ENCODE data around the gene TBX15.

TBX15 gene

DNA sequence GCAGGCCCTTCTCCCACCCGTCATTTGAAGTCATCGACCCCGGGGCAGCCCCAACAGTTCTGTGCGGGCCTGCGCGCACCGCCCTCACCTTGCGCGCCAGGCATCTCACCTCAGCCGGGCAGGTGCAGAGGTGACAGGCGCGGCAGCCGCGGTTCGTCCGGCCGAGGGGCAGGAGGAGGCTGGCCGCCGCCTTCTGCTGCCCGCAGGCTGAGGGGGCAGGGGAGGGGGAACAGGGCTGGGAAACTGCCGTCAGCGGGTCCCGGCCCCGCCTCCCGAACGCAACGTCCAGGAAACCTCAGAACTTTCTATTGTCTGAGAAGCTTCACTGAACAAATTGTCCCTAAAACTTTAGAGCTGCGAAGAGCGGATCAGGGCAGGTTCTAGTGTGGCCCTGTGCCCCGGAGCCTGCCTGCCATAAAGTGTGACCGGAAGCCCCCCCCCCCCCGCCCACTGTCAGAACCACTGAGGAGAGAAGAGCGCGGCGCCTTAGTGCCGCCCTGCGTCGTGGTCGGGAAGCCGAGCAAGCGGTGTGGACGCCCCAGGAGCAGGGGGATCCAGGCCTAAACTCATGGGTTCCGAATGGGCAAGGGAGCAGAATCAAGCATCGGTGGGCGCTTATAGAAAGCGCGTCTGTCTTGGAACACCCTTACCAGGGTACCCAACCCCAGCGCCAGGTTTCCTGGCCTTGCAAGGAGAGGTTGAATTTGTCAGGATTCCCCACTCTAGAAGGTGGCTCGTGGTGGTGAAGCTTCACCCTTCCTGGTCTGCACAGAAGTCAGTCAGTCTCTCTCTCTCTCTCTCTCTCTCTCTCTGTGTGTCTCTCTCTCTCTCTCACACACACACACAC is 13.3 kb upstream of the TBX15 start:
- DNase-seq, result no peak

DNA sequence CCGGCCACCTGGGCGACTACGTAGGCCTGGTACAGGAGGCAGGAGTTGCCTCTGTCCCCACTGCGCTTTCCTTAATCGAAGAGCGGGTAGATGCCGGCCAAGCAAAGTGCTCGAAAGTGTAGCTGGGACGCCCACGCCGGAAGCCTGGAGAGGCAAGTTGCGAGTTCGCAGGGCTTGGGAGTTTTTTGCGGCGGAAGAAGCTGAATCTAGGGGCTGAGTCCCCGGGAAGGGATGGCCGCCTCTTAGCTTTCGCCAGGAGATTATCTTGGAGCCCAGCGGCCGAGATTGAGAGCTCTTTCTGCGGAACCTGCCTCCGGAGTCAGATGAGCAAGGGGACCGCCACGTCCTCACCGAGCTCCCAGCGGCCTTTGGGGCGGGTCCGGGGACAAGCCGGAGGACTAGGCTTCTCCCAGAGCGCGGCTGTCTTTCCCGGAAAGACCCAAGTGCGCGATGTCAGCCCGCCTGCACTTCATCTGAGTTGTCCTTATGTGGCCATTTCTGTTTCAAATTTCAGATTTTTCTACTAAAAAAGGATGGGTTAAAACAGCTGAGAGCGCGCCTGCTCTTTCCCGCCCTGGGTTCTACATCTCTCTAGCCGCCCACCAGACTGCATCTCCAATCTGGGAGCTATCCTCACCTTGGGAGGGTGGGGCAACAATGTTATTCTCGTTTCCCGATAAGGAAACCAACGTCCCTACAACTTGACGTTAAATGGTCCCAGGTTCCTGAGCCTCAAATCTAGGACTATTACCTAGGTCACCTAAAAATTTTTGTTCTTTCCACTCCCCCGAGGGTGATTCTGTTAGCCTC is 12.4 kb upstream of the TBX15 start:
- no peak for DNase-seq

DNA sequence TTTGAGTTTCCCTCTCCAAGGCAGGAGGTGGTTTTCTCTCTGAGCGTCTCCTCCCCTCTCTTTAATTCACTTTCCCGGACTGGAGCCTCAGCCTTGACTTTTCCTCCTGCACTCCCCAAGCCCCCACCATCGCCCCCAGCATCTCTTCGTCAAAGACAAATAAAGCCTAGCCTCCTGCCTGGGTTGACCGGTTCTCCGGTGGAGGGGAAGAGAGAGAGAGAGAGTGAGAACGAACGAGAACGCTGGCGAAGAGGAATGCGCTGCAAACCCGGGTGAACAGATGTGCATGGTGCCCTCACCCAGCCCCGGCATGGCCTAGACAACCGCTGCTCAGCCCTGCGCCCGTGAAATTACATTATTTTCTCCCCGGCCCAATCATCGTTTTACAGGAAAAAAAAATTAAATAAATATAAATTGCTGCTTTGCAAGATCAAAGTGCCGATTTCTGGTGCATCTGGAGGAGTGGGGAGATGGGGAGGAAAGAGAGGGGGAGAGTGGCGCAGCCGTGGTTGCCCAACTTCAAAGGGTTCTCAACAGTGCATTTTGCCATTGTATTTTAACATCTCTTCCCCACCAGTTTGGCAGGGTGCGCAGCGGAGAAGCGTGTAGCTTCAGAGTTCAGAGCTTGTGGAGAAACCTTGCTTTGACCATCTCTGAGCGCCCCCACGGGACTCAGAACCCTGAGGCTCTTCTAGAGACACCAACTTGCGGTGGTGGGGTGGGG is 11.4 kb upstream of the TBX15 start:
- no peak for DNase-seq

DNA sequence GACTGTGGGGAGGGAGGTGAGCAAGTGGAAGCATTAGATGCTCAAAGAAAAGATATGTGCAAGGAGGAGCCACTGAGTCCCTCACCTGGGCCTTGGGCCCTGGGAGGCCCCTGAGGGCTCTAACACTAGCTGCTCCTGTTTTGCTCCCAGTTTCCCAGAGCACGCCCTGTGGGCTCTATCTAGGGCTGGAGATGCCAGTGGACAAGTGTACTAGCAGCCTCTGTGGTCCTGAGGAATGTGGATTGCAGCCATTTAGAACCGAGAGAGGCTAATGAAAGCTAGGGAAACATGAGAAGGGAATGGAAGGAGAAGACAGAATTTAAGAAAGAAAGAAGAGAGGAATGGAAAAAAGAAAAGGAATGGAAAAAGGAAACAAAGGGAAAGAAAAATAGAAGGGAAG is 10.0 kb upstream of the TBX15 start:
- no peak for DNase-seq

DNA sequence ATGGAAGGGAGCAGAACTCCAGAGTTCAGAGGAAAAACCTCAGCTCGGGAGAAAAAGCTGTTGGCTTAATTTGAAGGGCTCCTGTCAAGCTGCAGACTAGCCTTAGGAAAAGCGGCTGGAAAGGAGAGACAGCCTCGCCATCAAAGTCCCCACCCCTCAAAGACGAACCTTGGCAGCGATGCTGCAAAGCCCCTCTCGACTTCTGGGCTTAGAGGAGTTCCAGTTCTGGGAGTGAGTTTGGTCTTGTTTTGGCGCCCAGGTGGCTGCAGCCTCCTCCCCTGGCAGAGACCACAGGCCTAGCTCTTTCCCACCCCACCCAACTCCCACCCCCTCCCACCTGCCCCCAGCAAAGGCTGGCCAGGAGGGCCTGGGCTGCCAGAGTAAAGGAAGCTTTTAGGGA is 9.1 kb upstream of the TBX15 start:
- no peak for DNase-seq

DNA sequence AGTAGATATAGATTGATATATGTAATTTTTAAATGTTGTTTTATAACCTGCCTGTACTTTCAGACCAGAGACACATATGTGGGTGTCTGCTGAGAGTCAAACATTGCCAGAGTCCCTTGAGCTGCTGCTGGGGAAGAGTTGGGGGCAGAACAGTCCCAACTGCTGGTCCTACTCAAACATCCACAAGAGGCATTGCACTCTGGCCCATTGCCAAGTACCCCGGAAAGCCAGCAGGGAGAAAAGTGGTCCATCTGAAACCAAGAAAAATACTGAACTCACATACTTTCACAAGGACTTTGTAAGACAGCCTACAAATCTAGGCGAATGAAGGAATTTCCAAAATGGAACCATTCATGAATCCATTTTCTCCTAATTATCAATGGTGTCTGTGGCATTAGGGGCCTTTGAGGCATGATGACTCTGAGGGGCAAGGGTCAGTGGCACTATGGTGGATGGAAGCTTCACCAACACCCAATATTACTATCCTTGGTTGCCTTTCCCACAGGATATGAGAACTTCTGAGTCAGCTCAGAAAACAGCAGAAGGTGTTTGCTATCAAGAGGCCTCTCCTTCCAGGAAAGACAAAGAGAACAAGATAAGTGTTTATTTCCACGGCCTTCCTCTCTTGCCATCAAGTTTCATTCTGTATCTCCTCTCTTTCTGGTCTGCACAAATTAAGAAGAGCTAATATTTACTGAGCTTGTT is 7.3 kb upstream of the TBX15 start:
- no peak for DNase-seq

DNA sequence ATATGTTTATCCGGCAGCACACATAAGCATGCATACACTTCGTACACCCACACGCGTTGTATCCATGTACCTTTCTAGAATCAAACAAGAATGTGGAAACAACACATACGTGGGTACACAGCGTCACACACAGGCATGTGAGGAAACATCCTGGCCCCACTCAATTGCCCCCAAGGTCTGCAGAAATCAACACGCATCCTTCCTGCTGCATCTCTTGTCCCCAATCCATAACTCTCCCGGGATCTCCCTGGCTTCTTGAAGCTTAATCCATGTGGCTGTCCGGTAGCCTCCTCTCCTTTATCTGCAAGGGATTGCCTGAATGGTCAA is 5.5 kb upstream of the TBX15 start:
- no peak for DNase-seq

DNA sequence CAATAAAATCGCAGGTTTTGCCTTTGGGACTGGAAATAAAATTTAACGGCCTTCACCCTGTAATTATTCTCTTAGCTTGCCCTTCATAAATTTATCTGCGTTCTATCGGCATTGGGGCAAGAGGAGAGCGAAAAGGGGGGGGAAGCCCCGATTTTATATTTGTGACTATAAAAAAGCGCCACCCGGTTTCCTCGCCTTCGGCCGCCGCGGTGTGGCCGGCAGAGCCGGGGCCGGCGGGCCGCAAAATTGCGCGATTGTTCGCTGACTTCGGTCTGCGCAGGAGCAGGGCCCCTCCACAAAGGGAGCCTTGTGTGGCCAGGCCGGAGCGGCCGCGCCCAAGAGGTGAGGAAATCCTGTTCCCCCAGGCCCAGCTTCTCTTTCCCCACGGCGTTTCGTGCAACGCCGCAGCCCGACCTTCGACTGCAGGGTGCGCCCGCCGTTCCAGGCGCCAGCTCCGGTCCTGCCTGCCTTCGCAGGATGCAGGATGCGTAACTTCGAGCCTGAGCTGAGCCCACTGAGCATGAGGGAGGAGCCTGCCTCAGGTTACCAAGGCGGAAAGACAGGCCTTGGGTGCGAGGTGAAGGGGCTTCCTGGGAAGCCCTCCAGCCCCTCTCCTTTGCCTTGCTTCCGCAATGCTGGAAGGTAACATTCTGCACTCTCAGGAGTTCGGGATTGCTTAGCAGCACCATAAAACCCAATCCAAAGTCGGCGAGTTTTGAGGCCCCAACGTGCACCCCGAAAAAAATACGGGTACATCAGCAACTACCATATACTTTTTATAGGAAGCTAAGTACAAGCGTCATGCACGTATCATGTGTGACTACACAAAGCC is 4.9 kb upstream of the TBX15 start:
- no peak for DNase-seq

DNA sequence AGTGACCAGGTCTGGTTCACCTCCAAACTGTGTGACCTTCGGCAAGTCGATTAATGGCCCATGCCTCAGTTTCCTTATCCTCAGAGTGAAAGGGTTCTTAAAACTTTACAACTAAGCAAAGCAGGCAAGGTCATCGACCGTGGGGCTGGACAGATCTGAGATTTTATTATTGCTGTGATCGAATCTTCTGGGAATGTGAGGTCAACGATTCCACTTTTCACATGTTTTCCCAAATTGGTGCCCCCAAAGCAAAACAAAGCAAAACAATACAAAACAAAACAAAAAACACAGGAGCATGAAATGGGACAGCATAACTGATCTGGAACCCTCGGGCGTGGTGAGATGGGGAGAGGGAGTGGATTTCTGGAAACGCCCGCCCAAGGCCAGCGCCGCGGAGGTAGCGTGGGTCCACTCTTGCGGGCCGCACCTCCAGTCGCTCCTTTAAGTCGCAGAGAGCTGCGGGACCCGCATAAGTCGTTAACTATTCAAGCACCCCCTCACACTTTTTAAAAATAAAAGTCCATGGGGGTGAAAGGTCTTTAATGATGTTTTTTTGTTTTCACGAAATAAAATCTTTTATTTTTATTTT is 4.2 kb upstream of the TBX15 start:
- DNase-seq, result no peak

DNA sequence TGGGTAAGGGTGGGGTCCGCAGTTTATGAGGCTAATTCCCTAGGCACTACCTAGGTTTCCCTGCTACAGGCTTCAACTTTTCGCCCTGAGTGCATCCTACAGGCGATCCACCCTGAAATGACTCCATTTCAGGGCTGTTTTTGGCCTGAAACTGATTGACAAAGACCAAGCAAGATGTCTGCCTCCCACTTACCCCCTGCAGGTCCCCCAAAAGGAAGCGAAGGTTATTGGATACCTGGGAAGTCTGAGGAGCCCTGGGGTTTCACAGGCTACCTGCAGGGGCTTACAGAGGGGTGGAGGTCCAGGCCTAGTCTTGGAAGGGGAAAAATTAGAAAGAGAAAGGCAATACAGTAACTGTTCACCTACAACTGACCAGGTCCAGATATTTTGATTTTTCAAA is 3.3 kb upstream of the TBX15 start:
- DNase-seq, result no peak

DNA sequence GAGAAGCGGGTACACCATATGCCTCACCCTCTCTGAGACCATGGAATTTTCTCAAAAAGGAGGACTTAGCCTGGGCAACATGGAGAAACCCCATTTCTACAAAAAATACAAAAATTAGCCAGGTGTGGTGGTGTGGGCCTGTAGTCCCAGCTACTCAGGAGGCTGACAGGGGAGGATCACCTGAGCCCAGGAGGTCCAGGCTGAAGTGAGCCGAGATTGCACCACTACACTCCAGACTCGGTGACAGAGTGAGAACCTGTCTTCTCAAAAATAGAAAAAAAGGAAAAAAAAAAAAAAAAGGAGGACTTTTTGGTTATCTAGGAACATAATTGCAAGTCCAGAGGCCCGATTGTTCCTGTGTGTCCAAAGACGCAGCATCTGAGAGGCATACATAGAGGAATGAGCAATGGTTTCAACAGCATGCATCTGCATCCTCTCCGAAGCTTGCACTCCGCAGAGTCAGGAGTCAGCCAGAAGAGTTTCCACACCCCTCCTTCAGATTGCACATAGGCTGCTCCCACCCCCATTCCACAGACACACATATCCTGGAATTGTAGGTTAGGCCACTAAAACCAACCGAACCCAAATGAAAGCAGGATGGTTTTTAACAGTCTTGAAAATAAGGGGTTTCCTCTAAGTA is 2.5 kb upstream of the TBX15 start:
- no peak for DNase-seq

DNA sequence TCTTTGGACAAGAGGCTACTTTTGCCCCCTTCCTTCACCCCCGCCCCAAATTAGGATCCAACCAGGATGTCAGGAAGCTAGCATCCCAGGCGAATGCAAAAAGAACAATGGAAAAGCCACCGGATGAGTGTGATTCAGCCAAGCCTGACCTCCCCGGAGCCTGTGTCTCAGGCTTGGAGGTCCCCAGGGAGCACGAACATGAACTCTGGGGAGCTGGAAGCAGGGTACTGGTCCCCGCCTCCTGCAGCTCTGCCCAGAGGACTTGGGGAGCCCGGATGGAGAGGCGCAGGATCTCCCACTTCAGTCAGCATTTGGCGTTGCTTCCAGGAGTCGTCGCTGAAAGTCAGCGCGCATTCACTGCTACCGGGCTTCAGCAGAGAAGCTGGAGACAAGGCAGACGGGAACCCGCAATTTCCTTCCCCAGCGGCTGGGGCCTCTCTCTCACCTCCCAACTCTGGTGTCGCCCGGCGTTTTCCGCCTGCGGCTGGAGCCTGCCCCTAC is 1.8 kb upstream of the TBX15 start:
- no peak for DNase-seq

DNA sequence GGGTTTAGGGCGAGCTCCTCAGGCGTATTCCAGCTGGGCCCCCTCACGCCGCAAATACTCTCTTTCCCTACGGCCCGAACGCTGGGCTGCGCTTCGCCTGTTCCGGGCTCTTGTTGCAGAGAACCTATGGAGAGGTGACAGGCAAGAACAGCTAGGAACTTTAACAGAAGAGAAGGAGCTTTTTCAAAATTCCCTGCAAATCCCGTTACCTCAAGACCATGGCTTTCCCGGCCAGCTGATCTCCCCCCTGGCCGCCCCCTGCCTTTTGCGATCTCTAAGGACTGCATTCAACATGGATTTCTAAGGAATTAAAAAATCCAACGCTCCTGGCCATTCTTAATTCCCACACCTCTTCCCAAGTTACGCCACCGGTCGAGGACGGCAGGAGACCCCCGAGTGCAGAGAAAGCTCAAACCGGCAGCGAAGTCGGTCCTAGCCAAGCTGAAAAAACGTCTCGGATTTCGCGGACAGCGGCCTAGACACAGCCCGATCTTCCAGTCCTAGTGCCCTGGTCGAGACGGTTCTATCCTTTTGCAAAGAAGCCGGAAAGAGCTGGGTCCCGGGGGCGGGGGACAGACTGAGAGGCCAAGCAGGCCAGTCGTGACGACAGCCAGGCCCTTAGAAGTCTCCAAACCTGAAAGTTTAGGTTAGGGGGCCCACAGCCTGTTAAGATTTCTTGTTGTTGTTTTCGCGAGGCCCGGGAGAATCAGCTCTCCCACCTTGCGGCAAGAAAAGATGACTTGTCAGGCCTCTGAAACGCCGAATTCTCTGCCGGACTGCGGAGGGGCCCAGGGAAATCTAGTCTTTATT is 1.1 kb upstream of the TBX15 start:
- DNase-seq, result no peak

DNA sequence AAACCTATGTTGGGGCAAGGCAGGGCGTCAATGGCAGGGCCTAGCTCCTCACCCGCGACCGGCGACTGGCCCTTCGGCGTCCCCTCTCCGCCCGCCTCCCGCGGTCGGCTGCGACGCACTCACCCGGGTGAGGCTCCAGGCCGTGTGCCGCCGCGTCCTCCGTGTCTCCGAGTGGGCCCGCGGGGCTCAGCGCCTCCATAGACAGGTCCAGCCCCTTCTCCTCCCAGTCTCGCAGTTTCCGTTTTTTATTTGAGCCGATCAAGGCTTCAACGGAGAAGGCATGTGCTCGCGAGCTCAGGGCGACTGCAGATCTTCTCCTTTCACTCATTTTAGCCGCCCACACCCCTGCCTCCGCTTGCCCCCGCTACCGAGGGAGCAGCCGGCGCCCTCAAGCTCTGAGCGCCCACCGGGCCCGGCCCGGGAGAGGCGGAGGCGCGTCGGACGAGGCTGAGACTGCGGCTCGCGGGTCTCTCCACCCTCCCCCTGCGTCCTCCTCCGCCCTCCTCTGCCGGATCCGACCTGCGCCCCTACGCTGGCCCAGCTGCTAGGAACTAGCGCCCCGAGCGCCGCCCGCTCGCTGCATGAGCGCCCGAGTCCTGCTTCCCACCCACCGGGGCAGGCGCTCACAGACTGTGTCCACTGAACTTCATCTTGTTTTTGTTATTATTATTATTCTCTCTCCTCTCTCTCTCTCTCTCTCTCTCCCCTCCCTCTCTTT is 516 bp downstream of the TBX15 start:
- no peak for DNase-seq

DNA sequence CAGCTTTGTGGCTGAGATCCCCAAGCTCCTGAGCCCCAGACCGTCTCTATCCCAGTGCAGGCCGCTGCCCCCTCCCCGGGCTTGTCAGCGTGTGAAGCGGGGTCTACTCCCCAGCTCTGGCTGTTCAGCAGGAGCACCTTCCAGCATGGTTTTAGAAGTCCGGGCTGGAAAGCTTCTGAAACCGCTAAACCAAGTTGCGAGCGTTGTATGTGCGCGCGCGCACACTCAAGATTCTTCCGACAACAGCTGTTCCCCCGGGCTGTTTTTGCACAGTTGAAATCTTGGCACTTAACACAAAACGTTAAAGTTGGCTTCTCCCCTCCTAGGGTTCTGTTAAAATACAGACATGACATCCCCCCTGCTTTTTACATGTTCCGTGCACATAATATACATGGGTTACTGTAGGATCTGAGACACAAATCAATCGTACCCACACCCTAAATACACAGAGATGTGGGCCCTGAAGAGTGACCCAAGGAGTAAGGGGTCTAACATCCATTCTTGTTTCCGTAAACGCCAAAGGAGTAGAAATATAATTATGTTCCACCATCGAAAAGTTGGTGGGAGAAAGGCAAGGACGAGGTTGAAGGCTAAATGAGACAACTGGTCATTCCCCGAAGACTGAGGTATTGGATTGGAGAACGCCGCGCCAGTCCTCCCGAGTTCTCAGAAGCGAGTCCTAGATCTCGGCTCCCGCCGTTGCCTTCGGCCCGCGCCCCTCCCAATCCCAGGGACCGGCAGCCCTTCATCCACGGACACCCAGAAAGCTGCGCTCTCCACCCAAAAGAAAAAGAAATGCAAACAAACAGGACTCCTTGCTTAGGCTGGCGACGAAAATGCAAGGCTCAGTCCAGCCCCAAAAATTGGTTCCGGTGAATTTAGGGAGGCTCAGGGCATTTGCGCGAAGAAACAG is 1.3 kb downstream of the TBX15 start:
- no peak for DNase-seq

DNA sequence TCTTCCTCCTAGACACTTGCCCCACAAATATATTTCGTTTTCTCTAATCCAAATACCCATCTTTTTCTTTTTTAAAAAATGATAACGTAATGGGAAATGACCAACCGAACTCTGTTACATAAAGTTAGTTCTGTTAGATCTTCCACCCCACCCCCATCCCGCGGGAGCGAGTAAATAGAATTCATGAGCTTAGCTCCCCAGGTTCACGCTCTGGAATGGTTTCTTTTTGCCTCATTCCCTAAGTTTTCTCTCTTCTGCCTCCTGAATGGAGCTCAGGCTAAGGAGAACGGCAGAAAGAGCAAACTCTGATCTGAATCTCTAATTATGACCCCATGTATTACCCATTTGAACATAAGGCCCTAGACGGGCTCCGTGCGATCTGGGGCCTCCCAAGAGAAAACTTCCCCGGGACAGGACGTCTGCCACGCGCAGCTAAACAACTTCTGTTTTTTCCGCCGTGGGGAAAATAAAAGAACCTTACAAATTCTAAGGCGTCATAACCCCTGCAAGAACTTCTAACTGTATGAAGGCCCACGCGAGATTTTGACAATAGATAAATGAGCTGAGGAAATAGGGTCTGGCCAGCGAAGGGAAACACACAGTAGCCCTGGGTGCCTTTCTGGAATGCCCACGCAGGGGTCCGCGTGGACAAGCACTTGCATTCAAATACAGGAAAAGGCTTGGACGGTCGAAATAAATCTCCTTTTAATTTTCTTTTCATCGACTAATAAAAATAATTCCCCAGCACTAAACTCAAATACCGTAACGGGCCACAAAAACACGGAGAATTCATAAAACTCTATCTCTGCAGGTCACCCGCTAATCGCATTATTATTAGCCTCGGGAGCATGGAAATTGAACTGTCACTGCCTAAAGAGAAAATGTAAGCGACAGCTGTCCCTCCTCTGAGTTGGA is 2.2 kb downstream of the TBX15 start:
- DNase-seq, result no peak

Data from NCI-H446 (cell line).